HepG2 (cell line): ENCODE data around the gene TMEM47. TPM values are rescaled to one million over a fixed set of nuclear protein-coding genes. Genes with fewer than 3 reads are reported as not detected.

ENCODE experiments used
- ATAC-seq: fragments of 200-7000 bp; cut with Tn5 transposase; 3 replicates; pipeline ENCODE4 v1.9.1; 2020; ENCODE audit warnings: mild to moderate bottlenecking, moderate library complexity
- BruUV-seq: library from RNA; stranded (reverse); fragments of 400-500 nt; replicated peaks from 2 replicates; lab custom pipeline; 2021; lab: Mats Ljungman, UMichigan
- CTCF ChIA-PET: fragments of 300-600 bp; formaldehyde crosslinking; extraction: SDS; loops from one replicate; lab custom pipeline; 2021; ENCODE audit warnings: low total read pairs, inconsistent platforms, low intra/inter-chr PET ratio; lab: Yijun Ruan, JAX
- POLR2A ChIA-PET: fragments of 350-600 bp; sonication (Branson Sonifier 250); formaldehyde crosslinking; loops from one replicate; lab custom pipeline; 2020; ENCODE audit warnings: antibody characterized with exemption, inconsistent platforms; lab: Yijun Ruan, JAX
- DNase-seq: peaks from one replicate; pipeline ENCODE4 v3.0.0-alpha.2; 2015; ENCODE audit warnings: low spot score
- FAIRE-seq: peaks from 3 replicates; lab custom pipeline; 2011; peaks lifted over from hg19 to GRCh38; lab: Jason Lieb, UNC
- H2AFZ ChIP-seq: one replicate; pipeline ENCODE4 v1.6.1; 2011; ENCODE audit warnings: low read length, inconsistent platforms
- H3K27ac ChIP-seq: fragments of 300-600 bp; 3 replicates; pipeline ENCODE4 v1.8.0; 2011; ENCODE audit warnings: mixed run types, mild to moderate bottlenecking, mixed read lengths, low read length, inconsistent platforms; ENCODE audit not compliant: insufficient read depth; ENCODE audit errors: extremely low read length
- H3K27me3 ChIP-seq, 2 experiments: fragments of 200-600 bp in 1 of 2; 2 replicates in 1 of 2; 3 replicates in 1 of 2; pipeline versions ENCODE4 v1.6.0 to v1.8.0; 2011; ENCODE audit warnings: low read length in 2 of 2, mild to moderate bottlenecking in 2 of 2, moderate library complexity in 2 of 2, inconsistent platforms in 1 of 2; ENCODE audit not compliant: insufficient read depth in 2 of 2, control insufficient read depth in 1 of 2
- H3K36me3 ChIP-seq, 2 experiments: fragments of 200-600 bp in 1 of 2; replicated peaks in 1 of 2; 2 replicates in 1 of 2; 3 replicates in 1 of 2; pipeline versions ENCODE4 v1.5.1 to v1.8.0; 2011; ENCODE audit warnings: low read length in 2 of 2, inconsistent platforms in 1 of 2; ENCODE audit not compliant: insufficient read depth in 2 of 2, control insufficient read depth in 1 of 2
- H3K4me1 ChIP-seq: 2 replicates; pipeline ENCODE4 v1.5.1; 2012; ENCODE audit warnings: low read length, inconsistent platforms; ENCODE audit not compliant: insufficient read depth
- H3K4me2 ChIP-seq: 2 replicates; pipeline ENCODE4 v1.6.0; 2011; ENCODE audit warnings: low read depth, low read length, inconsistent platforms
- H3K4me3 ChIP-seq, 3 experiments: fragments of 200-600 bp in 1 of 3; sonication (generic), shearing (Covaris generic) in 1 of 3; replicated peaks in 1 of 3; 2 replicates each; pipeline ENCODE4 v1.5.1; 2011 to 2016; ENCODE audit warnings: low read length in 3 of 3, inconsistent platforms in 2 of 3, low read depth in 2 of 3, mild to moderate bottlenecking in 2 of 3, control low read depth in 1 of 3, mixed read lengths in 1 of 3; ENCODE audit not compliant: insufficient read depth in 1 of 3
- H3K79me2 ChIP-seq: one replicate; pipeline ENCODE4 v1.6.1; 2011; ENCODE audit warnings: low read length, inconsistent platforms; ENCODE audit not compliant: insufficient read depth
- H3K9ac ChIP-seq: 2 replicates; pipeline ENCODE4 v1.6.0; 2011; ENCODE audit warnings: mild to moderate bottlenecking, low read depth, low read length, inconsistent platforms; ENCODE audit not compliant: insufficient read depth
- H3K9me3 ChIP-seq: 2 replicates; pipeline ENCODE4 v1.5.1; 2012; ENCODE audit warnings: mild to moderate bottlenecking, low read length
- H4K20me1 ChIP-seq: 2 replicates; pipeline ENCODE4 v1.6.0; 2011; ENCODE audit warnings: inconsistent platforms, mild to moderate bottlenecking, low read length, moderate library complexity; ENCODE audit not compliant: insufficient read depth
- ARID3A ChIP-seq: IDR thresholded peaks from 2 replicates; pipeline ENCODE4 v1.6.1; 2012; ENCODE audit warnings: low read depth, low read length, improper control_type of control experiment
- HOXA7 ChIP-seq: sonication (generic); formaldehyde crosslinking; IDR thresholded peaks from 2 replicates; pipeline ENCODE4 v1.8.1; 2022; ENCODE audit warnings: mild to moderate bottlenecking, missing genetic modification reagents, moderate library complexity
- KLF6 ChIP-seq: IDR thresholded peaks from 2 replicates; pipeline ENCODE4 v1.8.0; 2016; ENCODE audit warnings: missing biosample characterization, missing genetic modification reagents
- ZBTB34 ChIP-seq: sonication (generic); formaldehyde crosslinking; IDR thresholded peaks from 2 replicates; pipeline ENCODE4 v1.8.0; 2022; ENCODE audit warnings: mild to moderate bottlenecking, missing genetic modification reagents
- ZBTB7A ChIP-seq: sonication (generic); formaldehyde crosslinking; IDR thresholded peaks from 2 replicates; pipeline ENCODE4 v1.8.0; 2022; ENCODE audit warnings: mild to moderate bottlenecking, missing genetic modification reagents
- WGBS: methylation state at CpG from one replicate; pipeline ENCODE4 v1.1.6; 2017; ENCODE audit warnings: low lambda C conversion rate; 5-methylcytosine and 5-hydroxymethylcytosine counted together
- in situ Hi-C: cut with HindIII; loops from 2 replicates; pipeline ENCODE4 v1.10.0; 2017; ENCODE audit warnings: low pct_unique_long_range_greater_than_20kb; ENCODE audit not compliant: extremely low pct_ligation_motif_present
- intact Hi-C: fragments of 100-400 bp; cut with micrococcal nuclease; formaldehyde crosslinking; loops from one replicate; pipeline ENCODE4 v1.10.0; 2022; ENCODE audit not compliant: unreplicated experiment
- polyA plus RNA-seq, 8 experiments: library from polyadenylated mRNA; depleted of rRNA in 3 of 8; stranded (reverse) in 7 of 8; unstranded in 1 of 8; fragments of >200 nt; fragmentation: Illumina TruSeq in 4 of 8; extraction: Trizol in 4 of 8; gene quantifications; 2 replicates each; pipeline versions ENCODE4 v1.2.1 to v1.2.3, GENCODE V29; 2011 to 2016; ENCODE audit warnings: low read depth in 4 of 8, missing spikeins in 1 of 8, mixed read lengths in 1 of 8; ENCODE audit not compliant: insufficient read depth in 1 of 8
- total RNA-seq, 5 experiments: library from RNA; depleted of rRNA; stranded (reverse); fragments of >200 nt; fragmentation: Illumina TruSeq; extraction: Trizol; gene quantifications; 2 replicates each; pipeline ENCODE4 v1.2.3, GENCODE V29; 2016; ENCODE audit warnings: low read depth in 1 of 5

TMEM47 gene
- total and polyA plus RNA-seq, 2 of the 13 experiments (the other 11 are each of a cell fraction or from before 2014, with no cell fraction given), result not detected

GRCh38 chrX:34598362-34598761 lies 58.7 kb downstream of the TMEM47 start (continued):
- TF ChIP-seq ZBTB7A, result no peak

GRCh38 chrX:34586936-34587335 lies 70.1 kb downstream of the TMEM47 start:
- no peak for TF ChIP-seq KLF6 (CRISPR knock-in tag)
- TF ChIP-seq ARID3A, result no peak
- TF ChIP-seq ZBTB34 (CRISPR knock-in tag), result no peak
- no peak for TF ChIP-seq HOXA7 (CRISPR knock-in tag)
- TF ChIP-seq, all 625 proteins: peak for 0
- WGBS, result 0% methylated on average over 3 of the region's 3 CpGs
- H3K4me2 ChIP-seq, result no peak overlapping the region

More at GRCh38 chrX:34586936-34587335, 70.1 kb downstream of the TMEM47 start:
- in situ Hi-C loops, result no loop called here
- no peaks in the 10 kb centered on the region for H3K27me3 ChIP-seq
- no peaks in the 10 kb centered on the region; the same call in 1 of the 2 replicates for H3K9me3 ChIP-seq
- H3K4me1 ChIP-seq, result no peaks in the 10 kb centered on the region
- no peak overlapping the region for H3K27ac ChIP-seq
- no peaks in the 10 kb centered on the region for H3K36me3 ChIP-seq
- DNase-seq, result no peak
- no peak for FAIRE-seq
- BruUV-seq, result no TSS peak
- H3K9ac ChIP-seq, result no peak overlapping the region
- H2AFZ ChIP-seq, result no peak overlapping the region
- intact Hi-C loops, result no loop called here
- H3K79me2 ChIP-seq, result no peaks in the 10 kb centered on the region
- ChIA-PET CTCF (no interaction called here), POLR2A (no interaction called here)
- ATAC-seq, result no peak
- no peak overlapping the region for H3K4me3 ChIP-seq
- H4K20me1 ChIP-seq, result no peaks in the 10 kb centered on the region
